ENCODE measurements around the gene IFT43. TPM values are rescaled to one million over a fixed set of nuclear protein-coding genes. Genes with fewer than 3 reads are reported as not detected.

Gene IFT43
- total RNA-seq, 1 experiment from 2014 or later: 18.6 TPM

- H3K27me3 Mint-ChIP-seq (ENCODE audit: low read depth): no peaks in the 10 kb centered on the region
Observed at GRCh38 chr14:75944607-75945241, 40.8 kb upstream of the IFT43 start.

More at GRCh38 chr14:75944607-75945241, 40.8 kb upstream of the IFT43 start:
- Histone ChIP-seq H3K23ac (ENCODE audit: insufficient read length, low read depth, low read length) (no peak overlapping the region), H2BK12ac (ENCODE audit: insufficient read length, low read depth, low read length) (no peak overlapping the region), H4K8ac (replicated peaks; ENCODE audit: insufficient read length, low read depth, low read length) (no peak overlapping the region), H2BK5ac (ENCODE audit: insufficient read length, low read length) (no peak overlapping the region), H3K9ac (ENCODE audit: extremely low read depth, insufficient read length, low read length) (no peak overlapping the region), H3K4ac (ENCODE audit: low read depth, low read length) (no peak overlapping the region), H2AFZ (ENCODE audit: low read length) (no peak overlapping the region), H3K27ac (ENCODE audit: insufficient read length, low read depth, low read length) (no peak overlapping the region), H3K56ac (ENCODE audit: insufficient read length, low read depth, low read length) (no peak overlapping the region), H3K23me2 (ENCODE audit: insufficient read length, low read depth, low read length, poor library complexity, severe bottlenecking) (no peaks in the 10 kb centered on the region), H3T11ph (ENCODE audit: low read length) (no peak overlapping the region), H4K5ac (ENCODE audit: insufficient read length, low read depth, low read length) (no peak overlapping the region), H4K20me1 (ENCODE audit: control insufficient read depth, insufficient read depth, insufficient read length) (no peaks in the 10 kb centered on the region), H3K27me3 (ENCODE audit: insufficient read depth, low read length) (no peaks in the 10 kb centered on the region), H3K14ac (ENCODE audit: insufficient read depth, low read length) (no peak overlapping the region), H4K91ac (ENCODE audit: insufficient read length, low read depth, low read length) (no peak overlapping the region), H3K4me1 (ENCODE audit: insufficient read depth, low read length) (no peaks in the 10 kb centered on the region), H3K4me2 (ENCODE audit: insufficient read depth, insufficient read length, low read length) (no peak overlapping the region), H3K79me1 (ENCODE audit: insufficient read depth, low read depth, low read length, poor library complexity, severe bottlenecking) (no peaks in the 10 kb centered on the region), H2BK15ac (ENCODE audit: low read depth, low read length) (no peak overlapping the region), H2BK120ac (ENCODE audit: low read depth, low read length, poor library complexity, severe bottlenecking) (no peak overlapping the region), H2BK20ac (ENCODE audit: low read depth, low read length, poor library complexity, severe bottlenecking) (no peak overlapping the region), H3K18ac (ENCODE audit: insufficient read length, low read depth, low read length) (no peak overlapping the region), H3K79me2 (ENCODE audit: insufficient read depth, low read length) (no peaks in the 10 kb centered on the region), H3K9me3 (ENCODE audit: control insufficient read depth, low read depth, low read length) (no peaks in the 10 kb centered on the region), H2AK5ac (ENCODE audit: insufficient read length, low read length) (no peak overlapping the region)
- DNase-seq: no peak
- no peaks in the 10 kb centered on the region for H3K36me3 Mint-ChIP-seq (ENCODE audit: insufficient read depth in 1 of 3, low read depth in 3 of 3)
- H3K4me1 Mint-ChIP-seq: peaks cover 3 to 5% of the 10 kb centered on the region in 2 experiments; a peak in 2 of 4 replicates
- WGBS (ENCODE audit: extremely low coverage, insufficient read length, low lambda C conversion rate): no CpG with 5 or more reads among the region's 4 CpGs
- H3K27ac Mint-ChIP-seq: no peak overlapping the region
- no peak for TF ChIP-seq CTCF (conservative IDR thresholded peaks at IDR 0.05)
- H3K9me3 Mint-ChIP-seq: no peaks in the 10 kb centered on the region
- no peak overlapping the region for H3K4me3 Mint-ChIP-seq
